HG02938 (cell line): ENCODE data around the gene KLF7.
"Not testable (repeated sequence)": the region's sequence is repeated elsewhere in the genome, so short reads cannot be mapped to it uniquely, and the experiment has no call there.

Experiments
- ATAC-seq: cut with Tn5 transposase; IDR thresholded peaks from one replicate; pipeline ENCODE4 v1.9.1; 2021; ENCODE audit warnings: mild to moderate bottlenecking, moderate library complexity; ENCODE audit not compliant: unreplicated experiment

KLF7 gene

DNA sequence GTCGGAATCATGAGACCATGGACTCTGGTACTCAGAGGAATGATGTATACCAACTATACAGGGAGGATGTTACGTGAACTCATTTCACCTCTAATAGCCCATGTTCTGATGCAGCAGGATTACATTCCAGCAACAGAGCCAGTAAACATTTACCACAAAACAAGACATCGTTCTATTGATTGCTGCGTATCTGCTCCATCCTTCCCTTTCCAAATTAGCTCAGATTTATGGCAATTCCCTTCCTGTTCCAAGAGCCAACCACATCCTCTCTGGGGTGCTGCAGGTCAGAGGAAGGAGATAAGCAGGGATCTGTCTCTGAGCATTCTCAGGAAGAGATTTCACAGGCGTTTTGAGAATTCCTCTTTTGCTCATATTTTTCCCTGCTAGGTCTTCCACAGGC is 98.3 kb downstream of the KLF7 start:
- no peak for ATAC-seq

DNA sequence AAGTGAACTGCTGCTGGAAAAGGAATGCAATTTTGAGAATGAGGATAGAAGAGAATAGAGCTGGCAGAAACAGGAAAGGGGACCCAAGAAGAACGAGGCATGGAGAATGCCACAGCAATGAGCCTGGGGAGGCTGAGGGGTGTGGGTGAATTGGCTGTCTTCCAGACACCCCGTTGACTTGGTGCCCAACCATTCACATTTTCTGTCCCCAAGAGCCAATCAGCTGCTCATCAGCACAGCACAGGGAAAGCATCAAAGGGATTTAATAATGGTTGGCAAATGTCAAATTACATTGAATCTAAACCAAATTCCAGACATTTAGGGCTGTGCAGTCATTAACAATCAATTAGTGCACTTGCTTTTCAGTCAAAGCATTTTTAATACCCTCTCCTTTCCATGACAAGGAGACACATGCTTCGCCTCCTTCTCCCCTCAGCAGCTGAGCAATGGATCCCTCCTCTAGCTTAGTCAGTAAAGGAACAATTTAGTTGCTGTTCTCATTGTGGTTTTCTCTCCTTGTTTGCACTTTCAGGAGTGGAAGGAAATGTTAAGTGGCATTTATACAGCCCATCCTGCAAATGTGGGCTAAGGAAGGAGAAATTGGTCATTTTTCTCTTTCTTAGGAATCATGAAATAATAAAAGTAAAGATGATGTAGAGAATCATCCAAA is 98.8 kb downstream of the KLF7 start:
- no peak for ATAC-seq

DNA sequence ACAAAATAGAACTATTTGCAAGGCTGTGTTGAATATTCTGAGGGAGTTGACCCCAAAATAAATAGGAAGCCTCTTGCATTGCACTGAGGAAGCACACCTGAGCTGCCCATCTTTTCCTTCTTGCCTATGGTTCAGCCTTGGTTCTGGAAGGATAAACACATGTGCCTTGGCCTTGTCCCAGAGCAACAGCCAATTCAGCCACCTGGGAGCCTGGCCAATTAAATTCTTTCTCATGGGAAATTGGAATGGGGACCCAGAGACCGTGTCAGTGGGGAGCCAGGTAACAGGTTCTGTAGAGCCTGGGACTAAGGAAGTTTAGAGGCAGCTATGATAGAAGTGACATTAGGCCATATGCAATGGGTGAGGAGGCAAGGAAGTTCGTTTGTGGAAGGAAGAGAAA is 99.6 kb downstream of the KLF7 start:
- ATAC-seq: no peak

DNA sequence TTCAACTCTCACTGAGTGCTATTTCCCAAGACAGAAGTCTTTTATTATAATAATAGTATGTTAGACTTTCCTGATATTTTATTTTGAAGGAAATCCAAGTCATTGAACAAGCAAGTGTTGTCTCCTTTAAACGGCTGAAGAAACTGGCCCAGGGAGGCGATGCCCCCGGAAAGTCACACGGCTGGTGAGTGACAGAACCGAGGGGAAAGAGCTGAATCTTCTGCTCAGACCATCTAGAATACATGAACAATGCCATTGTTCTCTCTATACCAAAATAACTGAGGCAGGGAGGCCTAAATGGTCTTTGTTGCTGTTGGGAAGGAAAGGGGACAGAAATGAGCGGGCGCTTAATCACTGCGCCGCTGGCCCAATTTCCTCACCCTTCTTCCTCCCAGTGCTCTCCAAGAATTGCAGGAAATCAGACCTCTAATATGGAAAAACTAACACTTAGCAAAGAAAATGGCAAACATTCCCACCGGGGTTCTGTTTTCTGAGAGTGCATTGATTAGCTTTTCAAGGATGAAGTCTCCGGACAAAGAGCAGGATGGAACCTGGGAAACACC is 101.5 kb downstream of the KLF7 start:
- ATAC-seq: no peak

DNA sequence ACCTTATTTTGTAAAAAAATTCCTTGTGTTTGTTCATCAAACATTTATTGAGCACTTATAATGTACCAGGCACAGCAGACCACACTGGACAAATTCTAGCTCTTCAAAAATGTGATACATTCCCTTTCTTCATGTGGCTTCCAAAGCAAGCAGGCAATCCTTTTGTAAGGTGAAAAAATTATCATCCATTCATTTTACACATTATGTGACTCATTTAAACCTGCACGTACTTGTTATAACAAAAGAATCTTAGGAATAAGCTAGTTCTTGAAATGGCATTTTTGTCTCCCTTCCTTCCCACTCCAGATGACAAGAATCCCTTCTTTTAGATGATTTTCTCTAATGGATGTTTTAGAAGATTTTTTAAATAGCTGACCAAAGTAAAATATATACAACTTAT is 104.6 kb downstream of the KLF7 start:
- ATAC-seq: no peak

DNA sequence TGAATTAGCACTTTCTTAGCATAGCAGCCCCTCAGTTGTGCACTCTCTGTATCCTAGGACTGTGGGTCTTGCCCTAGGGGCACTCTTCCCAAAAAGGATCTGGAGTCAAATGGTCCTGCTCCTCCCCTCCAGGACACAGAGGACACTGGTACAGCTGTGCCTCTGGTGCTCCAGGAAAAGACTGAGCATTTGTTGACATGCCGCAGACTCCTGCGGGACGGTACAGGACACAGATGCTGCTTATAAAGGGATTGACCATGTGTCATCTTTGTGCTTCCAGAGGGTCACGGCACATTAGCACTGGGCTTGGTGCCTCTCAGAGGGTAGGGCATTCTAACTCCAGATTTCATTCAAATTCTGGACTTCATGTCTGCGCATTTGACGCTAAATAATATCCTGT is 110.5 kb downstream of the KLF7 start:
- ATAC-seq: no peak

DNA sequence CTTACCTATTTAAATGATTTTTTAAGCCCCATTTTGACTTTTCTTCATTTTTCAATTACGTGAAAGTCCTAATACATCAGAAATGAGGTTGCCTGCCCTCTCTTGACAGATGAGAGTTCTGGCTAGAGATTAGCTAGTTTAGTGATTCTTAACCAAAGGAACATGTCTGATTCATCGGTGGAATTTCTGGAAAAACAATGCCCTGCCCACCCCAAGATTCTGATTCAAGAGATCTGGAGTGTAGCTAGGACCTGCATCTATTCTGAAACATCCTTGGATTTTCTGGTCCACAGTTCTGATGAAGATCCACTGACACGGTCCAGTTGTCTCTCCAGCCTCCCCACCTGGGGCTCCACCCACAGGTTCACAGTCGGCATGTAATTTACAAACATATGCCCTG is 111.2 kb downstream of the KLF7 start:
- no peak for ATAC-seq

DNA sequence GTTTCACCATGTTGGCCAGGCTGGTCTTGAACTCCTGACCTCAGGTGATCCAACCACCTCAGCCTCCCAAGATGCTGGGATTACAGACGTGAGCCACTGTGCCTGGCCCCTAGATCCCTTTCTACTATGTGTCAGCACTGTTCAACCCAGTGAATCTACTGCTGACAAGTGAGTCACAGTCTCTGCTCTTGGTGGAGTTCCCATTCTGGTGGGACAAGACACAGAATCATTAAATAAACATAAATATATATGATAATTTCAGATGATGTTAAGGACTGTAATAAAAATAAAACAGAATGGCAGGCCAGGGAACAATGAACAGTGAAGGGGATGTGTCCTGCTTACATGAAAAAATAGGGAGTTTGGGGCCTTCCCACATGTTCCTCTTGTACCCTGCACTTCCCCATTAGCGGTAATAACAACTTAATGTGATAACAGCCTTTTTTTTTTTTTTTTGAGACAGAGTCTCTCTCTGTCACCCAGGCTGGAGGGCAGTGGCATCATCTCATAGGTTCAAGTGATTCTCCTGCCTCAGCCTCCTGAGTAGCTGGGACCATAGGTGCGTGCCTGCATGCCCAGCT is 114.3 kb downstream of the KLF7 start:
- ATAC-seq: no peak

DNA sequence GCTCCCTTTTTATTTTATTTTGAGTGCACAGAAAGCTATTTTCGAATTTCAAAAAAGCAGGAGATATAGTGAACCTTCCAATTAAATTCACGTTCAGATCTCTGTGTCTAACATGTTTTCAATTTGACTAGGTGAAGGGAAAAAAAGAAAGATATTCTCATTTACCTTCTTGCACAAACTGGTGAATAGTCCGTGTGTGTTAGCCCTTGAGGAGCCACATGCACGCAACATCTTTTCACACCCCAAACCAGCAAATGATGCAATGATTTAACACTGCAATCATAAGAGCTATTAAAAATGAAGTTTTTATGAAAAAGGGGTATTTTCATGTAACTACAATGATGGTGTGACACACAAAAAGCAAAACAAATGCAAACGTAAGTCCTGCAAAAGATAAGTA is 116.6 kb downstream of the KLF7 start:
- no peak for ATAC-seq

DNA sequence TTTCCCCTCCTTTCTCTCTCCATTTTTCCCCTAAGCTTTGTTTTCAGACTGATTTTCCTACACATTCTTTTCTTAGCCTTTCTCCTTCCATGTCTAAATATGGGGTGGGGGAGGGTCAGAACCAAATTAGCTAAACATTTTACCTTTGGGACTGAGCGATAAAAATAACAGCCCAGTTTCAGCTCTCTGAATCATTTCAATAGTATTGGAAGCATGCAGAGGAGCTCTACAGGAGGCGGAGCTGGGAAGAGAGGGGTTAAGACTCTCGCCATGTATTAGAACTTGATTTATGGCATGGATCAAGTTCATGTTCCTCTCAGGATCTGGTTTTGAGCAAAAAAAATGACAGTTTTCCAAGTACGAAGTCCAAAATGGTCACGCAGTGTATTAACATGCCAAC is 117.3 kb downstream of the KLF7 start:
- no peak for ATAC-seq

DNA sequence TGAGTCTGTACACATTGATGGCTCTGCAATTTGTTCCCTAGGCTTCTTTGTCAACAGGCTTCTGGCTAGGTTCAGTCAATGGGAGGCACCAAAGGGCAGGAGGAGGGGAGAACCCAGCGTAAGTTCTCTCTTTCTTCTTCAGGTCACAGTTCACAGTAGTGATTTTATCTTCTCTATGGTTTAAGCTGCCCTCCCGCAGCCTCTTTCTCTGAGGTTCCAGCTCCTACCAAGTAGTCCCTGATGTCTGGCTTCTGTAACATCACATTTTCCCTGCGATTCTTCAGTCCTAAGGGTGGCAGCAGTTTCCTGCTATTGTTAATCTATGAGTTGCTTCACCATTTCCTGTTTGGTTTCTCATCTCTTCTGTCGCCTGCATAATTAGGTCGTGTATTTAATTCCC is 119.0 kb downstream of the KLF7 start:
- ATAC-seq: no peak

DNA sequence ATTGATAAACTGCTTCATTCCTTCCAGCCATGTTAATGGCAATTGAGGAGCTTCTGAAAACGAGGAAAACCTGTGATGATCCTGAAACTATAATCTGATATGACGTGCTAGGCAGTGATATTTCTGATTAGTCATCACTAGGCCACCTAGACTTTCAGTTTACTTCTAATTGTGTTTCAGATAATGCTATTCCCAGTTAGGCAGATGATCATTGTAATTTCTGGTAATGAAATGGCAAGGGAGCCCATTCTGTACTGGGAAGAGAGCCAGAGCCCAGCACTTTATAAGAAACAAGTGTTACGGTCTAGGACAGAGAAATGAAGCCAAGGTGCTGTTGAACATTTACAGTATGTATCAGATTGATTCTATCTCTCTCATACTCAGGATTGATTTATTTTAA is 120.2 kb downstream of the KLF7 start:
- ATAC-seq: no peak

DNA sequence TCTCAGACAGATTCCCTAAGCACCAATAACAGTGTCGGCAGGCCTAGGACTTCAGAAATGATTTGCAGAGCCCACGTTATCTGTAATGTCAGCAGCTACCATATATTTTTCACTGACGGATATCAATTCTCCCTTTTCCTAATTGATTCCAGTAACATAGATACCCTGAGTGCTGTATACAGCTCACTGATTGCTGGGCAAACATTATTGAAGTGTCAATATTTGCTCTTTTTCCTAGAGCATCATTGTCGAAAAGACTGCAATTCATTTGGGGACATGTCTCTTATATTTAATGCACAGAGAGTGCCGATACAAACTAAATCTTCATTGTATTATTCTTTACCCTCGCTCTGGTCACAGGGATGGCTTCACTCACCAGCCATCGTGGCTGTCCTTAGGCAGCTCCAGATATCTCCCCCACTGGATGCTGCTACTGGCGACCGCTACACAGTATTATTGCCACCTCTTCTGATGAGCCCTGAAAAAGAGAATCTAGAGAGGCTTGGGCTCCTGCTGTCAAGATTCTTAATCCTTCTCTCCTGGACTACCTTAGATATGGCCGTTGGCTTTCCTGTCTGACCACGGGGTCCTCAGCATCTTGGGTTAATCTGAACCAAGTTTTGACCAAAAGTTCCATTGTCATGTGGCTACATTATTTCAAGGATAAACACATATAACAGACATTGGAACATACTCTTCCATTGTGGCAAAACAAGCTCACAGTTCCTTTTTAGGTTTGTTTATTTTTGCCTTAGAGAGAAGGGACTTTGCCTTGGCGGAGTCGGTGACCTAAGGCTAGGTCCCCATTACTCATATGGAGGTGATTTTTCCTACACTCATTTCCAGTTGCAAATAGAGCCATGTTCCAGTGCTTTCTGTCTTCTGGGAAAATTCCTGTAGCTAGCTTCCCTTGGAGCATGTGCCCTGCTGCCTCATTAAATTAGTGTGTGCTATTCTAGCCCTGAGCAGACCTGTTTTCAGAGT is 121.1 kb downstream of the KLF7 start:
- no peak for ATAC-seq

DNA sequence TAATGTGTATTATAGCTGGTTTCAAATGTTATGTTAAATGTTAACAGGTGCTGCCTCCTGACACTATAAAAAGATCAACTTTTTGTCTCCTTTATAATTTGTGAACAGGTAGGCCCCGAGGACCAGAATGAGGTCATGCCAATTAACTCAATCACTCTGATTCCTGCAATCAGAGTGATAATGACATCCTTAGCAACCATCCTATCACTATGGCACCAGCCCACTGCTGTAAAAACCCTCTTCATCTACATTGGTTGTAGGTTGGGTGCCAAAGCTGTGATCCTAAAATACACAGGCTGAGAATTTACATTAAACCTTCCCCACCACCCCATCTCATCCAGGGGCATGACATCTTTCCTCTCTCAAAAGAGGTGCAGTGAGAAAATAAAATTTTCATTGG is 122.9 kb downstream of the KLF7 start:
- ATAC-seq: no peak

DNA sequence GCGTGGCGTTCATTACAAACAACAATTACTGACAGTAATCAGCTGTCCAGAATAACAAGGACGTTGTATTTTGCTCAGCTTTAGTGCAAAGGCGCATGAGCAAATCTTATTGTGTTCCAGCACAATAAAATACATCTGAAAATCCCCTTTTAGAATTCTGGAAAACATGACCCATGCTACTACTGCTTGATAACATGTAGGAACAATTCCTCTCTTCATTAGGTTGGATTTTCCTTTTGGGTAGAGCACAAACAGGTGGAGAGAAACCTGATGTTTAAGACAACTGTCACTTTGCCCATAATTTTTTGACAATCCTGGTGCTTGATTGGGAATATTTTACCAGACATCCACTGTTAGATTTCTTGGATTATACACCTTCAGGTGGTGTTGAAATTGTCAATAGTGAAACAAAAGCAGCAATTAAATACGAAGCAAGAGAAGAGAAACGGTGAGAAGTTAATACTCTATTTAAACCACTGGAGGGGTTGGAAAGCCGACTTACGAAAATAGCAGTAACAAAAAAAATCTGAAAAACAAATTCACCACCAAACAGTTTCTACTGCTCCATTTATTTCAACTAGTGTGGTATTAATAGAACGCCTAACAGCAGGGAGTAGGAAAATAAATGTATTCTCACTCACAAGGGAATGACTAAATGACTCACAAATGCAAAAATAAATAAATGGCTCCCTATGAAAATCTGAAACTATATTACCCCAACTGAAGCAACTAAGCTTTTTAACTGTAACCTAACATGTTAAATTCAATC is 123.8 kb downstream of the KLF7 start:
- ATAC-seq: no peak

DNA sequence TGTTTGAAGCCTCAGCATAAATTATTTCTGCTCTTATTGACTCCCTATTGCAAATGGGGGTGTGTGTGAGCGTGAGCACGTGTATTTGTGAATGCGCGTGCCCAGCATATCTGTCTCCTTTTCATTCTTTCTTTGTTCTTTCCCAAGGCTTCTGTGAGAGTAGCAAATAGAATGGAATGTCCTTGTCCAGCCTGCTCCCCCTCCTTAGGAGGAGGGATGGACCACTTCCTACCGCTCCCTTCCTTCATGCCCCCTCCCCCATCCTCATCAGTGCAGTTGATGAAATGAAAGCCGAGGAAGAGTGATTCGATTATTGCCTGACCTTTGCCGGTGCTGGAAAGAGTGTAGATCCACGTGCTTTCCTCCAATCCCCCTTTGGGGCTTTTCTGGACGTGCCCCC is 124.5 kb downstream of the KLF7 start:
- ATAC-seq: no peak

DNA sequence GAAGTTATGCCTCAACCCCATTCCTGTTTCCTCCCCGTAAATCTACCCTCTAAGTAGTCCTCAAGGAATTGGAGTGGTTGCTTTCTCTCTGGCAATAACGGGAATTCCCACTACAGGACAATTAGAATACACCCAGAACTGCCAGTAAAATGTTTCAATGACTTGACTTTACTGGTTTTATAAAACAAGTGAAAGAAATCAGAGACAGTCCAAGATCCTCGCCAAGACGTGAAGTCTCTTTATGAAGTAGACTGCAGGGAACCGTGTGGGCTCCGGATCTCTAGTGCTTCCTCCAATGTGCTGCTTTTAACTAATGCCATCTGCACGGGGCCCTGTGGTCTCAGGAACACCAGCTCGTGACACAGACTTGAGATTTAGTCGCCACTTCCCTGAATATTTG is 125.1 kb downstream of the KLF7 start:
- no peak for ATAC-seq

DNA sequence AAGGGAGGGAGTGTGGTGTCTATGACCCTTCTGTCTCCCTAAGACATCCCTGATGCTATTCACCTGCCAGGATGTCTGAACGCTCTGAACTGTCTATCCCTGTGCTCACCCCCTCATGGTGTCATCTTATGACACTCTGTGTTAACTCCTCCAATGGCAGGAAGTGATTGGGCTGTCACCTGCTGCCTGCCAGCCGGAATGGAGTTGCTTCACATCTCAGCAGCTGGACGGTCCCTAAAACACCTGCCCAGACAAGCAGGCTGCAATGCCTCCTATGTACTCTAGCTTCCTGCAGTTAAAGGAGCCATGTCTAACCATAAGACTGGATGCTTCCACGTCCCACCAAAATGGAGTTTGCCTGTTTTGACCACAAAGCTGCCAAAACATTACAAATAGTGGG is 126.5 kb downstream of the KLF7 start:
- ATAC-seq: no peak

DNA sequence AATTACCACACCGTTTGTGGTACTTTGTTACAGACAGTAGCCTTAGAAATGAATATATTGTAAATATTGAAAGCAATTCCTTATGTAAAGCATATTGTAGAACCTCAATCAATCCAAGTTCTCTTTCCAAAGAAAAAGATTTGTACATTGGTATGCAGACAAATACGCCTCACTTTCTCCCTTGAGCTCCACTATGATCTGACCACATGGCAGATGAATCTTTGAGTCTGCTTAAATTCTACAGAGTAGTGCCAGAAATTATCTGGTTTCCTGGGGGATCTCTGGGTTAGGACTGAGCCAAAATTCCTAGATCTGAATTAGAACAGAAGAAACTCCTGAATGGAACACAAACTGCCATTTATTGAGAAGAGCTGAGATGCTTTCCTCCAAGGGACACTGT is 127.4 kb downstream of the KLF7 start:
- no peak for ATAC-seq

DNA sequence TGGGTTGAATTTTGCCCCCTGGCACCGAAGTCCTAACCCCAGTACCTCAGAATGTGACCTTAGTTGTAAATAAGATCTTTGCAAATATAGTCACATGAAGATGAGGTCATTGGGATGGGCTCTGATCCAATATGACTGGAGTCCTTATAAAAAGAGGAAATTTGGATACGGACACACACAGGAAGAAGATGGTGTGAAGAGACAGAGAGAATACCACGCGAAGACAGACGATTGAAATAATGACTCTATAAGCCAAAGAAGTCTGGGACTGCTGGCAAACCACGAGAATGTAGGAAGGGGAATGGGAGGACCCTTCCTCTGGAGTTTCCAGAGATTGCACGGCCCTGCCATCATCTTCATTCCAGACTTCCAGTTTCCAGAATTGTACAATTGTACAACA is 127.9 kb downstream of the KLF7 start:
- ATAC-seq: no peak

DNA sequence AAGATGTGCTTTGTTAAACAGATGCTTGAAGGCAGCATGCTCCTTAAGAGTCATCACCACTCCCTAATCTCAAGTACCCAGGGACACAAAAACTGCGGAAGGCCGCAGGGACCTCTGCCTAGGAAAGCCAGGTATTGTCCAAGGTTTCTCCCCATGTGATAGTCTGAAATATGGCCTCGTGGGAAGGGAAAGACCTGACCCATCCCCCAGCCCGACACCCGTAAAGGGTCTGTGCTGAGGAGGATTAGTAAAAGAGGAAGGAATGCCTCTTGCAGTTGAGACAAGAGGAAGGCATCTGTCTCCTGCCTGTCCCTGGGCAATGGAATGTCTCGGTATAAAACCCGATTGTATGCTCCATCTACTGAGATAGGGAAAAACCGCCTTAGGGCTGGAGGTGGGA is 128.7 kb downstream of the KLF7 start:
- ATAC-seq: not testable (repeated sequence)
